H1 (cell line): Measurements from ENCODE around the gene MYO1D. TPM values are rescaled to one million over a fixed set of nuclear protein-coding genes. Genes with fewer than 3 reads are reported as not detected.

Experiments
- CTCF ChIA-PET: fragments of 300-600 bp; sonication (Branson Sonifier 250); formaldehyde crosslinking; loops from one replicate; lab custom pipeline; 2021; ENCODE audit not compliant: partially characterized antibody; lab: Charles Lee
- POLR2A ChIA-PET: fragments of 300-600 bp; sonication (Branson Sonifier 250); formaldehyde crosslinking; loops from one replicate; lab custom pipeline; 2021; ENCODE audit warnings: inconsistent platforms; ENCODE audit not compliant: partially characterized antibody; lab: Charles Lee
- DNase-seq, 2 experiments: peaks; one replicate each; pipeline versions ENCODE4 v3.0.0 to v3.0.0-alpha.2; 2010 to 2022; ENCODE audit warnings: low spot score in 2 of 2, low read depth in 1 of 2, mixed read lengths in 1 of 2
- FAIRE-seq: peaks from 2 replicates; lab custom pipeline; 2011; peaks lifted over from hg19 to GRCh38; lab: Jason Lieb, UNC
- H2AFZ ChIP-seq: 2 replicates; pipeline ENCODE4 v1.8.1; 2012; ENCODE audit warnings: low read length, inconsistent platforms
- H2AK5ac ChIP-seq: 2 replicates; pipeline ENCODE4 v1.6.1; 2013; ENCODE audit warnings: low read depth, low read length
- H2BK120ac ChIP-seq: replicated peaks from 2 replicates; pipeline ENCODE3; 2013; ENCODE audit warnings: low read depth, low read length, inconsistent platforms
- H2BK12ac ChIP-seq: 2 replicates; pipeline ENCODE4 v1.6.1; 2013; ENCODE audit warnings: low read depth, low read length
- H2BK15ac ChIP-seq: 2 replicates; pipeline ENCODE4 v1.6.1; 2013; ENCODE audit warnings: low read length
- H2BK20ac ChIP-seq: 2 replicates; pipeline ENCODE4 v1.6.1; 2013; ENCODE audit warnings: low read length
- H2BK5ac ChIP-seq: 2 replicates; pipeline ENCODE4 v1.6.1; 2013; ENCODE audit warnings: low read depth, low read length
- H3K14ac ChIP-seq: 2 replicates; pipeline ENCODE4 v1.6.1; 2013; ENCODE audit warnings: inconsistent platforms; ENCODE audit not compliant: insufficient read length
- H3K18ac ChIP-seq: 2 replicates; pipeline ENCODE4 v1.6.1; 2013; ENCODE audit warnings: low read length; ENCODE audit errors: extremely low read depth
- H3K23ac ChIP-seq: 2 replicates; pipeline ENCODE4 v1.6.1; 2013; ENCODE audit warnings: inconsistent platforms; ENCODE audit not compliant: insufficient read length
- H3K23me2 ChIP-seq: 2 replicates; pipeline ENCODE4 v1.6.1; 2013; ENCODE audit warnings: low read depth, low read length
- H3K27ac ChIP-seq: 2 replicates; pipeline ENCODE4 v1.6.1; 2011; ENCODE audit warnings: low read depth, low read length, inconsistent platforms
- H3K27me3 ChIP-seq, 4 experiments: replicated peaks in 1 of 4; 1 replicate in 1 of 4; 2 replicates in 3 of 4; pipeline versions ENCODE4 v1.6.1 to v1.8.1; 2011 to 2013; ENCODE audit warnings: low read length in 3 of 4, mild to moderate bottlenecking in 3 of 4, inconsistent platforms in 2 of 4, mixed read lengths in 2 of 4, moderate library complexity in 1 of 4; ENCODE audit not compliant: control insufficient read depth in 3 of 4, insufficient read depth in 3 of 4; ENCODE audit errors: extremely low read depth in 1 of 4
- H3K36me3 ChIP-seq, 4 experiments: 2 replicates each; pipeline versions ENCODE4 v1.6.1 to v1.8.1; 2011 to 2013; ENCODE audit warnings: mild to moderate bottlenecking in 4 of 4, low read length in 3 of 4, moderate library complexity in 2 of 4, control low read depth in 1 of 4, inconsistent platforms in 1 of 4; ENCODE audit not compliant: insufficient read depth in 4 of 4, control insufficient read depth in 2 of 4
- H3K4ac ChIP-seq: replicated peaks from 2 replicates; pipeline ENCODE3; 2013; ENCODE audit warnings: low read length, low read depth, mixed read lengths, inconsistent platforms; ENCODE audit not compliant: insufficient read length
- H3K4me1 ChIP-seq, 4 experiments: replicated peaks in 1 of 4; 1 replicate in 1 of 4; 2 replicates in 3 of 4; pipeline versions ENCODE4 v1.6.1 to v1.8.1; 2011 to 2013; ENCODE audit warnings: low read length in 3 of 4, inconsistent platforms in 2 of 4, mixed read lengths in 1 of 4; ENCODE audit not compliant: insufficient read depth in 4 of 4, control insufficient read depth in 3 of 4
- H3K4me2 ChIP-seq, 2 experiments: 2 replicates each; pipeline versions ENCODE4 v1.6.1 to v1.8.1; 2011 to 2013; ENCODE audit warnings: low read depth in 2 of 2, low read length in 2 of 2, control low read depth in 1 of 2, inconsistent platforms in 1 of 2, mild to moderate bottlenecking in 1 of 2; ENCODE audit not compliant: insufficient read depth in 1 of 2
- H3K4me3 ChIP-seq, 4 experiments: fragments of 200-600, 300-600 bp in 1 of 4; sonication (generic), shearing (Covaris generic), sonication (Bioruptor Twin) in 1 of 4; 2 replicates each; pipeline versions ENCODE4 v1.5.1 to v1.8.1; 2011 to 2016; ENCODE audit warnings: low read length in 4 of 4, low read depth in 3 of 4, control low read depth in 2 of 4, inconsistent platforms in 2 of 4, mild to moderate bottlenecking in 2 of 4, mixed read lengths in 1 of 4, moderate library complexity in 1 of 4; ENCODE audit not compliant: insufficient read depth in 2 of 4; ENCODE audit errors: extremely low read depth in 1 of 4
- H3K56ac ChIP-seq: replicated peaks from 2 replicates; pipeline ENCODE3; 2013; ENCODE audit warnings: low read depth, mild to moderate bottlenecking, mixed read lengths, low read length, inconsistent platforms; ENCODE audit not compliant: insufficient read length
- H3K79me1 ChIP-seq: 2 replicates; pipeline ENCODE4 v1.6.1; 2013; ENCODE audit warnings: low read depth, low read length, control low read depth
- H3K79me2 ChIP-seq, 2 experiments: 2 replicates each; pipeline versions ENCODE4 v1.6.1 to v1.8.1; 2012 to 2013; ENCODE audit warnings: low read length in 2 of 2, mild to moderate bottlenecking in 2 of 2, inconsistent platforms in 1 of 2; ENCODE audit not compliant: insufficient read depth in 2 of 2, control insufficient read depth in 1 of 2
- H3K9ac ChIP-seq, 4 experiments: replicated peaks in 1 of 4; 1 replicate in 1 of 4; 2 replicates in 3 of 4; pipeline versions ENCODE4 v1.6.1 to v1.8.1; 2011 to 2013; ENCODE audit warnings: low read depth in 3 of 4, low read length in 3 of 4, control low read depth in 2 of 4, mild to moderate bottlenecking in 2 of 4, moderate library complexity in 2 of 4, inconsistent platforms in 1 of 4; ENCODE audit errors: extremely low read depth in 1 of 4
- H3K9me3 ChIP-seq, 2 experiments: 2 replicates each; pipeline versions ENCODE4 v1.6.1 to v1.8.1; 2012 to 2013; ENCODE audit warnings: mild to moderate bottlenecking in 2 of 2, moderate library complexity in 2 of 2, control low read depth in 1 of 2, inconsistent platforms in 1 of 2, low read depth in 1 of 2, low read length in 1 of 2, mixed read lengths in 1 of 2; ENCODE audit not compliant: insufficient read depth in 2 of 2
- H4K20me1 ChIP-seq, 2 experiments: replicated peaks in 1 of 2; 2 replicates each; pipeline versions ENCODE3 to v1.8.1; 2011 to 2013; ENCODE audit warnings: inconsistent platforms in 2 of 2, low read length in 2 of 2, mild to moderate bottlenecking in 1 of 2; ENCODE audit not compliant: insufficient read depth in 2 of 2, control insufficient read depth in 1 of 2
- H4K5ac ChIP-seq: 2 replicates; pipeline ENCODE4 v1.6.1; 2013; ENCODE audit warnings: low read length, low read depth, mixed read lengths, inconsistent platforms; ENCODE audit not compliant: insufficient read length
- H4K8ac ChIP-seq: 2 replicates; pipeline ENCODE4 v1.8.0; 2013; ENCODE audit warnings: mild to moderate bottlenecking, moderate library complexity, low read length, inconsistent platforms; ENCODE audit not compliant: insufficient read depth; ENCODE audit errors: extremely low read depth
- H4K91ac ChIP-seq: replicated peaks from 2 replicates; pipeline ENCODE3; 2013; ENCODE audit warnings: low read length, mixed read lengths, inconsistent platforms; ENCODE audit not compliant: insufficient read length
- CREB1 ChIP-seq: IDR thresholded peaks from 2 replicates; pipeline ENCODE4 v1.6.1; 2012; ENCODE audit warnings: inconsistent platforms
- POU5F1 ChIP-seq: IDR thresholded peaks from 2 replicates; pipeline ENCODE4 v1.6.1; 2011; ENCODE audit warnings: low read depth, mild to moderate bottlenecking, low read length, moderate library complexity
- SIN3A ChIP-seq, 2 experiments: IDR thresholded peaks in 1 of 2; conservative IDR thresholded peaks in 1 of 2; 2 replicates each; pipeline ENCODE4 v1.6.1; 2011 to 2012; ENCODE audit warnings: low read length in 2 of 2, improper control_type of control experiment in 1 of 2, low read depth in 1 of 2, mild to moderate bottlenecking in 1 of 2
- SP4 ChIP-seq: IDR thresholded peaks from 2 replicates; pipeline ENCODE4 v1.6.1; 2012; ENCODE audit warnings: low read length, inconsistent platforms
- SUZ12 ChIP-seq: fragments of 200-600 bp; sonication (generic); IDR thresholded peaks from 2 replicates; pipeline ENCODE4 v1.6.1; 2012; ENCODE audit warnings: mild to moderate bottlenecking, inconsistent platforms, low read length, moderate library complexity, mixed read lengths
- TAF1 ChIP-seq: IDR thresholded peaks from 2 replicates; pipeline ENCODE4 v1.6.1; 2011; ENCODE audit warnings: mild to moderate bottlenecking, low read depth, low read length
- TAF7 ChIP-seq: optimal IDR thresholded peaks from 2 replicates; pipeline ENCODE3; 2011; ENCODE audit warnings: low read depth, mild to moderate bottlenecking, inconsistent platforms, low read length, moderate library complexity, borderline replicate concordance
- WGBS, 2 experiments: shearing (Covaris generic) in 1 of 2; methylation state at CpG; one replicate each; pipeline versions ENCODE4 v1.1.6 to v1.1.7; 2013 to 2015; ENCODE audit warnings: low lambda C conversion rate in 2 of 2, mixed read lengths in 2 of 2, inconsistent platforms in 1 of 2, low coverage in 1 of 2, missing lambda C conversion rate in 1 of 2; ENCODE audit not compliant: insufficient replicate concordance in 2 of 2, insufficient coverage in 1 of 2, insufficient read length in 1 of 2; ENCODE audit errors: extremely low coverage in 1 of 2, missing lambda C conversion rate in 1 of 2; 5-methylcytosine and 5-hydroxymethylcytosine counted together
- polyA plus RNA-seq, 7 experiments: library from polyadenylated mRNA; depleted of rRNA in 3 of 7; stranded (reverse) in 5 of 7; unstranded in 2 of 7; fragments of >200 nt in 5 of 7; fragments of 200-250 nt in 2 of 7; gene quantifications; 1 replicate in 5 of 7; 2 replicates in 1 of 7; 4 replicates in 1 of 7; pipeline versions ENCODE4 v1.2.1 to v1.2.3, GENCODE V29; 2011 to 2013; ENCODE audit warnings: missing spikeins in 2 of 7, mixed read lengths in 2 of 7
- total RNA-seq: library from RNA; stranded (reverse); fragmentation: NEBNext Ultra II Directional; extraction: Animal tissue kit (Norgen Biotek cat#: 25700); gene quantifications from 2 replicates; pipeline ENCODE4 v1.2.1, GENCODE V29; 2021

Gene MYO1D
- total and polyA plus RNA-seq, 2 of the 8 experiments (the other 6 are each of a cell fraction or from before 2014, with no cell fraction given) = 6.5 to 25.4 TPM

GRCh38 chr17:32610943-32611342 lies 266.0 kb downstream of the MYO1D start:
- POLR2A ChIA-PET = no interaction called here
- WGBS, 2 experiments = 90% methylated on average over 6 of the region's 6 CpGs; no CpG with 5 or more reads in 1 of the 2 experiments

More at GRCh38 chr17:32610943-32611342, 266.0 kb downstream of the MYO1D start:
- DNase-seq (no peak), FAIRE-seq (no peak)
- no peak overlapping the region for H3K56ac ChIP-seq
- no peak overlapping the region for H2AK5ac ChIP-seq
- no peaks in the 10 kb centered on the region for H3K79me1 ChIP-seq
- no peak overlapping the region for H3K9ac ChIP-seq
- no peaks in the 10 kb centered on the region for H3K36me3 ChIP-seq
- H4K91ac ChIP-seq = no peak overlapping the region
- H3K27ac ChIP-seq = no peak overlapping the region
- H3K27me3 ChIP-seq = no peaks in the 10 kb centered on the region
- no peak overlapping the region for H2BK120ac ChIP-seq
- H4K5ac ChIP-seq = no peak overlapping the region
- H3K4me3 ChIP-seq = no peak overlapping the region
- no peak overlapping the region for H3K23ac ChIP-seq
- no peak overlapping the region for H3K14ac ChIP-seq
- TF ChIP-seq SIN3A (conservative IDR thresholded peaks at IDR 0.05 in 1 of 2, IDR thresholded peaks at IDR 0.05 in 1 of 2; ENCODE audit: low read depth in 1 of 2, low read length in 2 of 2) (no peak), SUZ12 (no peak), CREB1 (no peak), TAF1 (no peak), POU5F1 (no peak), TAF7 (no peak), SP4 (no peak)
- no peak overlapping the region for H3K18ac ChIP-seq
- no peak overlapping the region for H3K4me2 ChIP-seq
- H4K8ac ChIP-seq = no peak overlapping the region
- H4K20me1 ChIP-seq = no peaks in the 10 kb centered on the region
- no peak overlapping the region for H2AFZ ChIP-seq
- H3K23me2 ChIP-seq = no peaks in the 10 kb centered on the region
- CTCF ChIA-PET = interaction anchor here (1.9 kb wide), 1 partner anchor 21 kb away, joined by 5 read pairs; no protein-coding TSS in a partner anchor
- no peak overlapping the region for H3K4ac ChIP-seq
- no peak overlapping the region for H2BK15ac ChIP-seq
- no peaks in the 10 kb centered on the region for H3K9me3 ChIP-seq
- no peaks in the 10 kb centered on the region for H3K79me2 ChIP-seq
- no peak overlapping the region for H2BK5ac ChIP-seq
- H2BK12ac ChIP-seq = no peak overlapping the region
- no peak overlapping the region for H2BK20ac ChIP-seq
- H3K4me1 ChIP-seq = no peaks in the 10 kb centered on the region
